Pulmonary artery endothelial cell (primary cell): ENCODE data around the gene SLC36A2. TPM values are rescaled to one million over a fixed set of nuclear protein-coding genes. Genes with fewer than 3 reads are reported as not detected.
"Not testable (repeated sequence)": the region's sequence is repeated elsewhere in the genome, so short reads cannot be mapped to it uniquely, and the experiment has no call there.

Experiments used
- DNase-seq: peaks from one replicate; pipeline ENCODE4 v3.0.0-alpha.2; 2011; ENCODE audit warnings: low read depth, low spot score
- total RNA-seq: library from RNA; depleted of rRNA; stranded (reverse); fragments of >200 nt; gene quantifications from 2 replicates; pipeline ENCODE4 v1.2.3, GENCODE V29; 2014

Gene SLC36A2
- total RNA-seq, 1 donor from 2014 or later: not detected

DNA sequence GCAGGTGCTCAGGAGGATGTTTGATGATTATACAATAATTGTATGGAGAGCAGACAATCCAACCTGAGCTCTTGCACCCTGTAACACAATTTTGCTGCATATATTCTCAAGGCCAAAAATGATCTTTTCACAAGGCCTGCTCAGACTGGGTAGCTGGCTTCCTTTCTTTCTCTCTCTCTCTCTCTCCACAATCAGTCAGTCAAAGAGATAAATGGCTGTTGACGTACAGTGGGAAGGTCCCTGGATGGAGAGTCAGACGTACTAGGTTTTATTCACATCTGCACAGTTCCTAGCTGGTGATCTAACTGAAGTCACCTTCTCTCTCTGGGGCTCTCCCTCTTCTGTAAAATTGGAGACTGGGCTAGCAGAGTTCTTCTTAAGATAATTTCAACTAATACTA is 19.8 kb downstream of the SLC36A2 start:
- no peak for DNase-seq

DNA sequence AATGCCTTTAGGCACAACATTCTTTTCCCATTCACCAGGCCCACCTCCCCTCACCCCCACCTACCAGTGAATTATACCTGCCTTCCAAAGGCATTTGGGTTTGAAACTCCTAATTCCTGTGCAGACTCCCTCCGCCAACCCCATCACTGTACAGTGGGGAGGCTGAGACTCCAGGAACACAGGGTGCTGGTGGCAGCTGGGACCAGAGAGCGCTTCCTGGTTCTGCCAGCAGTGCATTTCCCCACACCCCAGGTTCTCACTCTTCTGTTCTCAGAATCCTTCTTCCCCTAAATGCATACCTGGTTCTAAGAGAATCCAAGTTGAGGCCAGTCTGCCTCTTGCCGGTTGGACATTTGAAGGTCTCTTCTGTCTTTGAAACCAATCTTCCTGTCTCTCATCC is 21.1 kb downstream of the SLC36A2 start:
- DNase-seq: no peak

GRCh38 chr5:151320481-151320880 is 26.9 kb downstream of the SLC36A2 start:
- no peak for DNase-seq

DNA sequence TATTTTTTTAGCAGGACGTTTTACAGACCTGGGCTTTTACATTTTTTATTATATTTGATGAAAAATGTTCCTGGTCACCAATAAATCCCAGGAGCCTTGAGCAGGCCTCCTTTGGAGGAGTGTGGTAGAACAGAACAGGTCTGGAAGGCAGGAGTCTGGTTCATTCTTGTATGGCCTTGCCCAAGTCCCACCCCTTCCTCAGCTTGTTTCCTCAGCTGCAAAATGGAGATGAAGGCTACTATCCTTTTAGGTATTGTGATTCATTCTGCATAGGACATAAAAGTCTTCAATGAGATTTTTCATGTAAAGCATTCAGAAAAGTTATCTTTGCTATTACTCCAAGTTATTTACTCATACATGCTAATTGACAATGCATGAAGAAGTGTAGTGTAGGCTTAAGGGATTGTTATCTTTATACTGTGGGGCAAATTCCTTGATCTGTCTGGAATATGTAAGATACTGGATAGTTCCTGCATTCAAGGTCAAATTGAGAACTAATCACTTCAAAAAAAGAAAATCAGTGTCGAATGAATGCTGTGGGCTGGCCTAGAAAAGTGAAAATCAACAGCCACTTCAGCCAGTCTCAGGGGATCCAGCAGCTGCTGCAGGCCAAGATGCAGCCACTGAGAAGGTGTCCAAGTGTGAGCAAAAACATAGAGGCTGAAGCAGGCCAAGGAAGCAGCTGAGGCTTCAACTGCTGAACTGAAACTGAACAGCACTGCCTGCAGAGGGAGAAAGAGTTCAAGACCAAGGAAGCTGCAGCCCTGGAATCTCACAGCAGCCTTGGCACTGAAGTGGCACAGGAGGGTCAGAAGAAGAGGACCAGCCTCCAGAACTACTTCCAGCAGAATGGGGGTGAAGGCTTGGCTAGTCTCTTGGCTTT is 28.3 kb downstream of the SLC36A2 start:
- no peak for DNase-seq

DNA sequence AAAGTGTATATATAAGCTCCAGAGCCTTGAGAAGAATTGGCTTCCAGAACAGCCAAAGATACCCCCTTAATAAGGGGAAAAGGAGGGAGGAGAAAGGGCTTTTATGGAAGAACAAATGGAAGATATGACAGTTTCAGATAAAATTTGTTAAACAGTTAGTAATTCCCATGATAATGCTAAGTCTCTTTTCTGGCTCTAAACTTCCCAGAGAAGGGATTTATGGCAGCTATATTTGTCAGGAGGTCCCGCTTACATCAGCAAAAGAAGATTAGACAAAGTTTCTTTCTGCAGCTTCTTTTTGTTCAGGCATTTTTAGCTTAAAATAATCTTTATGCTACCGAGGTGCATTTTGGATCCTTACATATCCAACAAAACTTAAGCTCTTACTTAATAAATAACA is 29.5 kb downstream of the SLC36A2 start:
- no peak for DNase-seq

DNA sequence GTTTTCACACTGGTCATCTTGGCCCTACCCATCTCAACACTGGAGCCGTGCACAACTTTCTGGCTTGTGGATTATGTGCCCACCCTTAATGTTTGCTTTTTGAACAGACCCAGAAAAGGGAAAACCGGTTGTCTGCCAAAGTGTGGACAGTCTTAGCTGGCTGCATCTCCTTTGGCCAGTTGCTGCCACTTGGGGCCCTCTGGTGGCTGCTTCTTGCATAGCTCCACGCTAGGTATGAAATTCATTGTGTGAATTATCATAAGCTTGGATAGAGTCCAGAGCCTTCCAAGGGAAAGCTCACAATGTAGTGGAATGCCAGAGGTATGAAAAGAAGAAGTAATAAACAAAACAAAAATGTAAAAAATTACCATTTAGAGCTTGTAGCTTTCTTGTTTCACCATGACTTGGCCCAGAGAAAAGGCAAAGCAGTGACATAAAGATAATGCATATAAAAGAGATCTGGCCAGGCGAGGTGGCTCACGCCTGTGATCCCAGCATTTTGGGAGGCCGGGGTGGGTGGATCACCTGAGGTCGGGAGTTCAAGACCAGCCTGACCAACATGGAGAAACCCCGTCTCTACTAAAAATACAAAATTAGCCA is 31.3 kb downstream of the SLC36A2 start:
- DNase-seq: peak; percentile 30

GRCh38 chr5:151313357-151313756 is 34.0 kb downstream of the SLC36A2 start:
- no peak for DNase-seq

DNA sequence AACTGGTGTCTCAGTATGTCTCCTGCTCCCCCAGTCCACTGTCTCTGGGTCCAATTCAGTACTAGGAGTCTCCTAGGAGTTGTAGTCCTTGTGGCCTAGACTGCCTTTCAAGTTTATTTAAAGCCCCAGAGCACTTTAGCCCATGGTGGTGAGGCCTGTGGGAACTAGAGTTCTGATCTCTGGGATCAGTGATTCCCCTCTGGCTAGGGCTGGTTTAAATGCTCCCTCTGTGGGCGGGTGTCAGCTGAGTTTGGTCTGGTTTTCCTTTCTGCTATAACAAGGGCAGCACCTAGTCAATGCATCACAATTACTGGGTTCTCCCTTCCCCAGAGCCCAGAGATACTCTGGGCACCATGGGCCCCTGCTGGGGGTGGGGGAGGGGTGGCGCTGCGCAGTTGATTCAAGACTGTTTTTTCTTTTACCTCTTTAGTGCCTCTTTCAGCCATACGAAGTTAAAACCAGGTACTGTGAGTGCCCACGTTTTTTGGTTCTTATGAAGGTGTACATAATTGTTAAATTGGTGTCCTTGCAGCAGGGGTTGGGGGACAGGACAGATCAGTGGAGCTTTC is 34.5 kb downstream of the SLC36A2 start:
- DNase-seq: no peak

DNA sequence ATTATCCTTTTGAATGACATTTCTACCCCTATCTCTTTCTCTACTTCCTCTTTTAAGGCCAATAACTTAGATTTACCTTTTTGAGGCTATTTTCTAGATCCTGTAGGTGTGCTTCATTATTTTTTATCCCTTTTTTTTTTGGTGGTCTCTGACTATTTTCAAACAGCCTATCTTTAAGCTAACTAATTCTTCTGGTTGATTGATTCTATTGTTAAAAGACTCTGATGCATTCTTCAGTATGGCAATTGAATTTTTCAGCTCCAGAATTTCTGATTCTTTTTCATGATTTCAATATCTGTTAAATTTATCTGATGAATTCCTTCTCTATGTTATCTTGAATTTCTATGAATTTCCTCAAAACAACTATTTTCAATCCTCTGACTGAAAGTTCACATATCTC is 36.4 kb downstream of the SLC36A2 start:
- no peak for DNase-seq

GRCh38 chr5:151309821-151310220 is 37.5 kb downstream of the SLC36A2 start:
- not testable (repeated sequence) for DNase-seq

- DNase-seq: not testable (repeated sequence)
These were observed 38.1 kb downstream of the SLC36A2 start for GRCh38 chr5:151309266-151309665.

DNA sequence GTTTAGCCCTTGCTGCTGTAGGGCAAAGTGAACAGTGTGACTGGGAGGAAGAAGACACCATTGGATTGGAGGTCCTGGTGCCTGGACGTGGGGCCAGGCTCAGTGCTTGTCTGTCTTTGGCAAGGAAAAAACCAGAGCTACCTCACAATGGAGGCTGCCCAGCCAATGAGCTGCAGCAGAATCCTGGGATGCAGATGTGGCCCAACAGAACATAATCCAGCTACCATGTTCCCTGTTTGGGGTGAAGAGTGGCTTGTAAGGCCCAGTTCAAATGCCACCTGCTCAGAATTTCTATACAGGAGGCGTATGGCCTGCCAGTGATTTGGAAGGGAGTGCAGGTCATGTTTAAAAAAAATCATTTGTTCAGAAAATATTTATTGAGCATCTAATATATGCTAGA is 43.7 kb downstream of the SLC36A2 start, which contains the start of gene SLC36A3:
SLC36A3 (minus strand) TSS at position 101 of the 400 bp plus-strand sequence. CDS start 412 bp downstream, outside the sequence.
- DNase-seq: no peak

- peak; percentile 4 for DNase-seq
These were observed 49.1 kb downstream of the SLC36A2 start for GRCh38 chr5:151298063-151298855.

DNA sequence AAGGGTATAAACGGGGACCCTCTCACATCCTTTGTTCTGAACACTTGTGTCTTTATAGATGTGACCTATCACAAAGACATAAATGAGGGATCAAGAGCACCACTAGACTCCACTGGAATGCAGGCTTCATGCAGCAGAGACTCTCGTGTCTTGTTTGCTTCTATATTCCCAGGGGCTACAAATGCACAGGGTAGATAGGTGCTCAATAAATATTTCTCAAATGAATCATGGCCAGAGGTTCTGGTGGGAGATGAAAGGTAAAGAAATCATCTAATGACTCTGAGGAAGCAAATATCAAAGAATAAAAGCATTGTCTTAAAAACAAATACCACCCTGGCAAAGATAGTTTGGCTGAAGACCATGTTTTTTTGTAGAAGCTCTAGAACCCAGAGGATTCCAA is 50.4 kb downstream of the SLC36A2 start:
- DNase-seq: no peak

- DNase-seq: no peak
These were observed 50.9 kb downstream of the SLC36A2 start for GRCh38 chr5:151296478-151296830.

DNA sequence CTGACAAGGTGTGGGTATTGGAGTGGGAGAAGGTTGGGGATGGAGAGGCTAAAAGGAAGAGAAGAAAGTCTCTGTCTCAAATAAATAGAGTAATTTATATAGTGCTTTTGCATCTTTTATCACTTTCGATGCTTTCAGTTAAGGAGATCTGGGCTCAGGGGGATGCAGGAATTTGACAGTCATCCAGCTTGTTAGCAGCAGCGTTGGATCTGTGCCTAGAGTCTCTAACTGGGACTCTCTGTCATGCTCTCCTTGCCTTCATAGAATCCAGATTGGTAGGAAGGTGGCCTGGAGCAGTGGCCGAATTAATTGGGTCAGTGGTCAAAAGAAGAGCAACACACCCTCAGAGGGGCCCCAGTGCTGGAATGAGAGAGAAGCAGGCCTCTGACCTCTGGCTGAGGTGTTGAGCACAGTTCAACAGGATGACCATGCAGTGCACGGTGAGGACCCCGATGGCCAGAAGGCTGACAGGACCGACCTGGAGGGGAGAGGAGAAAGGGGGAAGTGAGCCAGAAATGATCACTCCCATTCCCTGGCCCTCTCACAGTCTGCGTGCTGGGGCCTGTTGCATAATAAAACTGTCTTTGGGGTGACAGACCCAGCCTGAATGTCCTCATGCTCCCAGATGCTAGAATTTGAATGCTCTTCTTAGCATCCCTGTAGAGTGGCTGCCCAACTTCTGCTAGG is 51.4 kb downstream of the SLC36A2 start:
- DNase-seq: no peak

- DNase-seq: no peak
These were observed 52.2 kb downstream of the SLC36A2 start for GRCh38 chr5:151295138-151295537.

DNA sequence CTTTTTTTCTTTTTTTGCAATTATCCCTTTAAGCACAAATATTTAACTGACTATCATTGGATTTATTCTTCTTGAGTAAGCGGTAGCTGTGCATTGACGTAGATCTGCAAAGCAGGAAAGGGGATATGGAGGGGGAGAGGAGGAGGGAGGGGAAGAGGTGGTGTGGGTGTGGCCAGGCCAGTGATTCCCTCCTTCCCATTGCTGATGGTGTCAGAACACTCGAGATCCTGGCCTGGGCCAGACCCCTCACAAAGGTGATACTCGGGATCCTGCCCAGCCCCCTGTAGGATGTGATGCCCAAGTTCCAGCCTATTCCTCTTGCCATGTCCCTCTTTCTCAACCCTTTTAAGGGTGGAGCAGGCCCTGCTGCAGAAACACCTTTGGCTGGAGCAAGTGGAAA is 53.7 kb downstream of the SLC36A2 start:
- no peak for DNase-seq

- no peak for DNase-seq
These were observed 59.2 kb downstream of the SLC36A2 start for GRCh38 chr5:151288180-151288579.

GRCh38 chr5:151286246-151286645 is 61.1 kb downstream of the SLC36A2 start:
- no peak for DNase-seq

GRCh38 chr5:151285683-151286082 is 61.7 kb downstream of the SLC36A2 start:
- DNase-seq: no peak
